H1 (cell line): ENCODE results near the gene CEACAM16. TPM values are rescaled to one million over a fixed set of nuclear protein-coding genes. Genes with fewer than 3 reads are reported as not detected.

Experiments
- ATF2 ChIP-seq: IDR thresholded peaks from 2 replicates; pipeline ENCODE4 v1.6.1; 2012; ENCODE audit warnings: low read length, inconsistent platforms
- BCL11A ChIP-seq, 2 experiments: IDR thresholded peaks; one replicate each; pipeline ENCODE4 v1.6.1; 2011; ENCODE audit warnings: low read depth in 2 of 2, low read length in 2 of 2, mild to moderate bottlenecking in 2 of 2
- KDM1A ChIP-seq: fragments of 200-600, 300-600 bp; sonication (generic); IDR thresholded peaks from 2 replicates; pipeline ENCODE4 v1.7.1; 2016; ENCODE audit warnings: mild to moderate bottlenecking, low read length, borderline replicate concordance
- MAX ChIP-seq: IDR thresholded peaks from 2 replicates; pipeline ENCODE4 v1.6.1; 2012; ENCODE audit warnings: inconsistent platforms
- PHF8 ChIP-seq: fragments of 200-600 bp; sonication (generic); conservative IDR thresholded peaks from 2 replicates; pipeline ENCODE4 v1.7.1; 2012; ENCODE audit warnings: low read depth, mild to moderate bottlenecking, inconsistent platforms, low read length, moderate library complexity
- POLR2A ChIP-seq, 2 experiments: IDR thresholded peaks; 1 replicate in 1 of 2; 2 replicates in 1 of 2; pipeline ENCODE4 v1.6.1; 2011; ENCODE audit warnings: low read depth in 2 of 2, low read length in 2 of 2, mild to moderate bottlenecking in 2 of 2; ENCODE audit errors: control extremely low read depth in 1 of 2
- POU5F1 ChIP-seq: IDR thresholded peaks from 2 replicates; pipeline ENCODE4 v1.6.1; 2011; ENCODE audit warnings: low read depth, mild to moderate bottlenecking, low read length, moderate library complexity
- RNF2 ChIP-seq: fragments of 200-900, 300-1000 bp; sonication (generic); IDR thresholded peaks from 2 replicates; pipeline ENCODE4 v1.7.1; 2016; ENCODE audit warnings: borderline replicate concordance, low read depth, mild to moderate bottlenecking, antibody characterized with exemption, low read length; ENCODE audit not compliant: poor library complexity, severe bottlenecking; ENCODE audit errors: missing control alignments
- SIN3A ChIP-seq, 2 experiments: IDR thresholded peaks in 1 of 2; conservative IDR thresholded peaks in 1 of 2; 2 replicates each; pipeline ENCODE4 v1.6.1; 2011 to 2012; ENCODE audit warnings: low read length in 2 of 2, improper control_type of control experiment in 1 of 2, low read depth in 1 of 2, mild to moderate bottlenecking in 1 of 2
- SRF ChIP-seq: IDR thresholded peaks from 2 replicates; pipeline ENCODE4 v1.6.1; 2011; ENCODE audit warnings: mild to moderate bottlenecking, low read depth, low read length, moderate library complexity
- TAF1 ChIP-seq: IDR thresholded peaks from 2 replicates; pipeline ENCODE4 v1.6.1; 2011; ENCODE audit warnings: mild to moderate bottlenecking, low read depth, low read length
- polyA plus RNA-seq, 7 experiments: library from polyadenylated mRNA; depleted of rRNA in 3 of 7; stranded (reverse) in 5 of 7; unstranded in 2 of 7; fragments of >200 nt in 5 of 7; fragments of 200-250 nt in 2 of 7; gene quantifications; 1 replicate in 5 of 7; 2 replicates in 1 of 7; 4 replicates in 1 of 7; pipeline versions ENCODE4 v1.2.1 to v1.2.3, GENCODE V29; 2011 to 2013; ENCODE audit warnings: missing spikeins in 2 of 7, mixed read lengths in 2 of 7
- total RNA-seq: library from RNA; stranded (reverse); fragmentation: NEBNext Ultra II Directional; extraction: Animal tissue kit (Norgen Biotek cat#: 25700); gene quantifications from 2 replicates; pipeline ENCODE4 v1.2.1, GENCODE V29; 2021

The CEACAM16 gene
- total and polyA plus RNA-seq, 2 of the 8 experiments (the other 6 are each of a cell fraction or from before 2014, with no cell fraction given) = not detected

- no peak for TF ChIP-seq RNF2
- no peak for TF ChIP-seq KDM1A
- no peak for TF ChIP-seq SIN3A (conservative IDR thresholded peaks at IDR 0.05 in 1 of 2, IDR thresholded peaks at IDR 0.05 in 1 of 2; ENCODE audit: low read depth in 1 of 2, low read length in 2 of 2)
- no peak for TF ChIP-seq BCL11A (IDR thresholded peaks at IDR 0.05; ENCODE audit: low read depth in 2 of 2, low read length in 2 of 2)
- no peak for TF ChIP-seq MAX
- no peak for TF ChIP-seq TAF1
- no peak for TF ChIP-seq POLR2A (IDR thresholded peaks at IDR 0.05; ENCODE audit: control extremely low read depth in 1 of 2, low read depth in 2 of 2, low read length in 2 of 2)
- TF ChIP-seq PHF8 = no peak
- TF ChIP-seq SRF = no peak
- no peak for TF ChIP-seq ATF2
- no peak for TF ChIP-seq POU5F1
These were observed 4.6 kb downstream of the CEACAM16 start (continued) for GRCh38 chr19:44703336-44704078.
